Panc1 (cell line): ENCODE measurements around the gene CTDSP2.

Experiments used
- CTCF ChIP-seq: fragments of 450-650 bp; IDR thresholded peaks from 2 replicates; pipeline ENCODE4 v1.5.1; 2017; ENCODE audit warnings: mild to moderate bottlenecking
- REST ChIP-seq, 2 experiments: IDR thresholded peaks; 2 replicates each; pipeline ENCODE4 v1.6.1; 2011 to 2012; ENCODE audit warnings: low read depth in 2 of 2, control low read depth in 1 of 2, low read length in 1 of 2, mild to moderate bottlenecking in 1 of 2, moderate library complexity in 1 of 2; ENCODE audit not compliant: insufficient read depth in 1 of 2
- TCF7L2 ChIP-seq: IDR thresholded peaks from 2 replicates; pipeline ENCODE4 v1.6.1; 2011; ENCODE audit warnings: mild to moderate bottlenecking, low read depth, low read length, inconsistent platforms

DNA sequence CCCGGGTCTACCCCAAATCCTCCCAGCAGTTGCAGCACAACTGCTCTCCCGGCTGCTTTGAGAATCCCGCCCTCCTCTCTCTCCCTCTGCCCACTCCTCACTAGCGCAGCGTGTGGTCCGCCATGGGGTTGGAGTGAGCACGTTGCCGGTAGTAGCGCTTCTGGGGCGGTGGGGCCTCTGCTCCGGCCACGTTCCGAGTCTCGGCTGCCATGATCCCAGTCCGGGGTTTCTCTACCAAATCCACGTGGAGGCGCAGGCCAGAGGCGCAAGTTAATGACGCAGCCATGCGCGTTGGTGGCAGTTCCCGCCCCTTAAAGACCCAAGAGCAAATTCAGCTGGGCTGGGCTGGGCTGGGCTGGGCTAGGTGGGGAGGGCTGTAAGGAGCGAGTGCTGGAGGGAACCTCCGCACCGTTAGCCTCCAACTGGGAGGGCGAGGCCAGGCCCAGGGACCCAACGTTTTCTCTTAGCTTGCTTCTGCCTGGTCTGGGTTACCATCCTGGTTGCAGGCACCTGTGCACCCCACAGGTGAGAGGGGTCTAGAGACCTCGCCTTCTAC, 74.6 kb downstream of the CTDSP2 start, which contains the start of gene METTL1:
- TF ChIP-seq CTCF (no peak), TCF7L2 (no peak), REST (IDR thresholded peaks at IDR 0.05; ENCODE audit: insufficient read depth in 1 of 2, low read depth in 2 of 2, low read length in 1 of 2) (no peak)
